OCI-LY7 (cell line): Measurements from ENCODE around the gene ZNF516. TPM values are rescaled to one million over a fixed set of nuclear protein-coding genes. Genes with fewer than 3 reads are reported as not detected.

Experiments used
- BruUV-seq: library from RNA; stranded (reverse); fragments of 400-500 nt; replicated peaks from 2 replicates; lab custom pipeline; 2021; lab: Mats Ljungman, UMichigan
- CTCF ChIA-PET: fragments of 300-600 bp; sonication (Branson Sonifier 250); formaldehyde crosslinking; loops from one replicate; lab custom pipeline; 2022; ENCODE audit warnings: antibody characterized with exemption; ENCODE audit not compliant: unreplicated experiment; lab: Charles Lee
- POLR2A ChIA-PET: fragments of 300-600 bp; sonication (Branson Sonifier 250); formaldehyde crosslinking; loops from one replicate; lab custom pipeline; 2022; ENCODE audit warnings: antibody characterized with exemption; lab: Charles Lee
- DNase-seq: peaks from one replicate; pipeline ENCODE4 v3.0.0-alpha.2; 2015; ENCODE audit warnings: low spot score
- H2AFZ ChIP-seq: fragments of 200-600 bp; sonication (generic), shearing (Covaris generic); 2 replicates; pipeline ENCODE4 v1.6.1; 2014; ENCODE audit warnings: mild to moderate bottlenecking, antibody characterized with exemption, low read length, moderate library complexity
- H3K27ac ChIP-seq: fragments of 200-600 bp; sonication (generic); 2 replicates; pipeline ENCODE4 v1.5.1; 2014; ENCODE audit warnings: mixed run types, low read depth, mild to moderate bottlenecking, moderate library complexity, low read length, inconsistent platforms; ENCODE audit not compliant: poor library complexity, severe bottlenecking
- H3K36me3 ChIP-seq: fragments of 200-600 bp; sonication (generic); 2 replicates; pipeline ENCODE4 v1.6.1; 2014; ENCODE audit warnings: mild to moderate bottlenecking, antibody characterized with exemption, low read length, moderate library complexity, mixed read lengths; ENCODE audit not compliant: insufficient read depth
- H3K4me1 ChIP-seq: fragments of 200-600 bp; sonication (generic); 2 replicates; pipeline ENCODE4 v1.5.1; 2014; ENCODE audit warnings: mild to moderate bottlenecking, low read length; ENCODE audit not compliant: insufficient read depth, poor library complexity, severe bottlenecking
- H3K4me2 ChIP-seq: fragments of 200-600 bp; sonication (generic); 2 replicates; pipeline ENCODE4 v1.6.1; 2014; ENCODE audit warnings: mild to moderate bottlenecking, low read length
- H3K4me3 ChIP-seq: fragments of 200-600 bp; sonication (generic); 2 replicates; pipeline ENCODE4 v1.5.1; 2014; ENCODE audit warnings: mild to moderate bottlenecking, low read depth, low read length; ENCODE audit not compliant: poor library complexity, severe bottlenecking
- H3K79me2 ChIP-seq: fragments of 200-600 bp; sonication (generic); 2 replicates; pipeline ENCODE4 v1.6.1; 2016; ENCODE audit warnings: low read depth, mild to moderate bottlenecking, low read length, moderate library complexity, mixed read lengths; ENCODE audit not compliant: insufficient read depth
- H3K9me2 ChIP-seq: fragments of 200-600 bp; sonication (generic); 2 replicates; pipeline ENCODE4 v1.6.1; 2016; ENCODE audit warnings: mild to moderate bottlenecking, low read length, mixed read lengths; ENCODE audit not compliant: insufficient read depth
- H3K9me3 ChIP-seq: fragments of 200-600 bp; sonication (generic); 2 replicates; pipeline ENCODE4 v1.6.1; 2014; ENCODE audit warnings: mild to moderate bottlenecking, mixed run types, low read length, mixed read lengths
- H4K20me1 ChIP-seq: fragments of 200-600 bp; sonication (generic); 2 replicates; pipeline ENCODE4 v1.6.1; 2014; ENCODE audit warnings: mild to moderate bottlenecking, antibody characterized with exemption, low read length, moderate library complexity, mixed read lengths; ENCODE audit not compliant: insufficient read depth
- EZH2phosphoT487 ChIP-seq: fragments of 200-600 bp; sonication (generic); IDR thresholded peaks from 2 replicates; pipeline ENCODE4 v1.6.1; 2018; ENCODE audit warnings: low read depth, borderline replicate concordance, mild to moderate bottlenecking, mixed run types, antibody characterized with exemption, low read length, moderate library complexity, mixed read lengths
- intact Hi-C: fragments of 100-400 bp; cut with micrococcal nuclease; formaldehyde crosslinking; loops from one replicate; pipeline ENCODE4 v1.10.0; 2022; ENCODE audit not compliant: unreplicated experiment
- total RNA-seq, 2 experiments: library from RNA; depleted of rRNA in 1 of 2; stranded (reverse); fragments of >200 nt in 1 of 2; shearing (Covaris generic) in 1 of 2; gene quantifications; 2 replicates each; pipeline ENCODE4 v1.2.3, GENCODE V29; 2014 to 2022
- TF ChIP-seq, protein P1 (sequence below): fragments of 200-600 bp; sonication (generic); conservative IDR thresholded peaks from 2 replicates; pipeline ENCODE4 v1.5.1; 2014; ENCODE audit warnings: mild to moderate bottlenecking, antibody characterized with exemption, low read length, moderate library complexity, mixed read lengths

The ZNF516 gene
- total RNA-seq, 2 experiments from 2014 or later: 16.2 to 32.3 TPM

DNA sequence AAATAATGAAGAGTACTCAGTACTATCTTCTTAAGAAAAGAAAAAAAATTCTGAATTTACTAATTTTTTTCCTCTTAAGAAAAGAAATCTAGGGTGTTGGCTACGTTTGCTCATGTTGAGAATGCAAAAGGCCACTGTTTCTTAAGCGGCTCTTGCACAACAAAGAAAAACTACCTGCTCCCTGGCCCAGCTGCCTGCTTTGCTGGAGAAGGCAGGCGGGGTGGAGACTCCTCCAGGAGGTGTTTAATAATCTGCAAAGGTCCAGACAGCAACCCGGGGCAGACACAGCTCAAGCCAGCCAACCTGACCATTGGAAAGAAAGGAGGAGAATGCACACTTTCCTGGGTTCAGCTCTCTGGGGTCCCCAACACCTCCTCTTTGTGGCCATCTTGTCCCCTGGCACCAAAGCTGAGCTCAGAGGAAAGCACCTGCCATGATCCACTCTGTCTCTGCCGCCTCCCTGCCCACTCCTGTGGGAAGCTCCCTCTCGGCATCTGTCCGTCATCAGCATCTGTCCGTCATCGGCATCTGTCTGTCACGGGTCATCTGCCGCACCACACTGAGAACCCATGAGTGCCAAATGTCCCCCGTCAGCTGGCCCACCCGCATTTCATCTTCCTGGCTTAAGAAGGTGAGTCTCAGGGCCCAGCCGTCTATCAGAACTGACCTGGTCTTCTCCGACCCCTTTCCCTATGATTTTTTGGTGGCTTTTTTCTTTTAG lies 11.9 kb downstream of the ZNF516 start:
- no TSS peak for BruUV-seq
- no peak for DNase-seq
- intact Hi-C loops: no loop called here

DNA sequence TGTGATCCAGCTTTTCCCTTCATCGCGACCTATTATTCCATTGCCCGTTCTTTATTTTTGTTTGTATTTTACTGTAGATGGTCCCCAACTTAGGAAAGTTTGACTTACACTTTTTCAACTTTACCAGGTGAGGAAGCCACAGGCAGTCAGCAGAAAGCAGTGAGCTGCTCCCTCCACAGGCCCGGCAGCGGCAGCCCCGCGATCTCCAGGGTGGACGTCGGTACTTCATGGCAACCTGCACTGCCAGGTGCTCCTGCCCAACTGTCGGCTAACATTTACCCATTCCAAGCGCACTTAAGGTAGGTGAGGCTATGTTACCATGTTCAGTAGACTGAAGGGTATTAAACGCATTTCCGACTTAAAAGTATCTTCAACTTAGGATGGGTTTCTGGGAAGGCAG lies 12.8 kb downstream of the ZNF516 start:
- Histone ChIP-seq H3K4me1 (peaks cover 24% of the 10 kb centered on the region), H3K9me2 (no peaks in the 10 kb centered on the region), H3K4me3 (no peak overlapping the region), H3K79me2 (peaks cover 86% of the 10 kb centered on the region), H2AFZ (no peak overlapping the region), H3K9me3 (no peaks in the 10 kb centered on the region), H4K20me1 (peaks cover 3% of the 10 kb centered on the region), H3K27ac (no peak overlapping the region), H3K4me2 (no peak overlapping the region), H3K36me3 (peaks cover 17% of the 10 kb centered on the region; the same call in 1 of the 2 replicates)
- CTCF ChIA-PET: no interaction called here
- no peak for TF ChIP-seq EZH2phosphoT487
- TF ChIP-seq, protein P1, sequence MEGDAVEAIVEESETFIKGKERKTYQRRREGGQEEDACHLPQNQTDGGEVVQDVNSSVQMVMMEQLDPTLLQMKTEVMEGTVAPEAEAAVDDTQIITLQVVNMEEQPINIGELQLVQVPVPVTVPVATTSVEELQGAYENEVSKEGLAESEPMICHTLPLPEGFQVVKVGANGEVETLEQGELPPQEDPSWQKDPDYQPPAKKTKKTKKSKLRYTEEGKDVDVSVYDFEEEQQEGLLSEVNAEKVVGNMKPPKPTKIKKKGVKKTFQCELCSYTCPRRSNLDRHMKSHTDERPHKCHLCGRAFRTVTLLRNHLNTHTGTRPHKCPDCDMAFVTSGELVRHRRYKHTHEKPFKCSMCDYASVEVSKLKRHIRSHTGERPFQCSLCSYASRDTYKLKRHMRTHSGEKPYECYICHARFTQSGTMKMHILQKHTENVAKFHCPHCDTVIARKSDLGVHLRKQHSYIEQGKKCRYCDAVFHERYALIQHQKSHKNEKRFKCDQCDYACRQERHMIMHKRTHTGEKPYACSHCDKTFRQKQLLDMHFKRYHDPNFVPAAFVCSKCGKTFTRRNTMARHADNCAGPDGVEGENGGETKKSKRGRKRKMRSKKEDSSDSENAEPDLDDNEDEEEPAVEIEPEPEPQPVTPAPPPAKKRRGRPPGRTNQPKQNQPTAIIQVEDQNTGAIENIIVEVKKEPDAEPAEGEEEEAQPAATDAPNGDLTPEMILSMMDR: no peak
- intact Hi-C loops: no loop called here
- POLR2A ChIA-PET: interaction anchor here (0.8 kb wide), 1 partner anchor 14 kb away, joined by 3 read pairs; no protein-coding TSS in a partner anchor
- no TSS peak for BruUV-seq
- no peak for DNase-seq

More for the DNA sequence above, 11.9 kb downstream of the ZNF516 start:
- Histone ChIP-seq H3K9me3 (no peaks in the 10 kb centered on the region), H3K9me2 (no peaks in the 10 kb centered on the region), H3K27ac (no peak overlapping the region), H3K4me3 (no peak overlapping the region), H3K4me1 (peaks cover 33% of the 10 kb centered on the region), H4K20me1 (peaks cover 8% of the 10 kb centered on the region; the same call in 1 of the 2 replicates), H3K79me2 (peaks cover 86% of the 10 kb centered on the region), H3K36me3 (peaks cover 17% of the 10 kb centered on the region; the same call in 1 of the 2 replicates), H3K4me2 (no peak overlapping the region), H2AFZ (no peak overlapping the region)
- no peak for TF ChIP-seq EZH2phosphoT487
- TF ChIP-seq, protein P1: no peak
- POLR2A ChIA-PET: no interaction called here
- CTCF ChIA-PET: no interaction called here

DNA sequence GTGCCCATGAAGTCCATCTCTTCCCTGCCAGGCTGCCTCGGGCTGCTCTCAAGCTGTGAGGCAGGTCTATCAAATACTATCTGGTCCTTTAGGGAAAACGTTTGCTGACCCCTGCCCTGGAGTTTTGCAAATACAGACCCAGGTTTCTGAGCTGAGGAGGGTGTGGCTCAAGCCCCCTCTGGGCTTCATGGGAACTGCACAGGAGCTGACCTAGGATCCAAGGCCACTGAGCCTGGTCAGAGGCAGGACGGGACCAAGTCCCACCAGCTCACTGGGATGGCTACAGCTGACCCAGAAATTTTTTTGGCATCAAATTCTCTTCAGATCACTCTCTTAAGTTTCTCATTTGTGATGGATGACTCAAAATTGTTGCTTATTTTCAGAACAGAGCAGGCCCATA lies 14.1 kb downstream of the ZNF516 start:
- Histone ChIP-seq H3K4me1 (peaks cover 11% of the 10 kb centered on the region), H3K9me2 (no peaks in the 10 kb centered on the region), H3K27ac (no peak overlapping the region), H2AFZ (no peak overlapping the region), H3K4me3 (no peak overlapping the region), H3K4me2 (no peak overlapping the region), H4K20me1 (peaks cover 3% of the 10 kb centered on the region), H3K9me3 (no peaks in the 10 kb centered on the region), H3K36me3 (peaks cover 17% of the 10 kb centered on the region; the same call in 1 of the 2 replicates), H3K79me2 (peaks cover 84% of the 10 kb centered on the region)
- intact Hi-C loops: no loop called here
- no peak for DNase-seq
- POLR2A ChIA-PET: interaction anchor here (0.5 kb wide), 1 partner anchor 17 kb away, joined by 3 read pairs; no protein-coding TSS in a partner anchor
- CTCF ChIA-PET: no interaction called here
- BruUV-seq: no TSS peak
- no peak for TF ChIP-seq EZH2phosphoT487
- TF ChIP-seq, protein P1: no peak
